Neural cell (in vitro differentiated cells): ENCODE measurements around the gene ZSWIM8. TPM values are rescaled to one million over a fixed set of nuclear protein-coding genes. Genes with fewer than 3 reads are reported as not detected.

Source experiments
- H2AFZ ChIP-seq: fragments of 200-600, 300-800 bp; sonication (generic), shearing (Covaris generic); 2 replicates; pipeline ENCODE4 v1.6.0; 2014; ENCODE audit warnings: low read depth, mild to moderate bottlenecking, antibody characterized with exemption, low read length, moderate library complexity
- H3F3A ChIP-seq: fragments of 200-600 bp; shearing (Covaris generic); 2 replicates; pipeline ENCODE4 v1.6.1; 2016; ENCODE audit warnings: mild to moderate bottlenecking, moderate library complexity, mixed read lengths, antibody characterized with exemption, low read length; ENCODE audit not compliant: insufficient read depth, poor library complexity, severe bottlenecking
- H3K27ac ChIP-seq: fragments of 200-600, 300-800 bp; sonication (generic), shearing (Covaris generic); 2 replicates; pipeline ENCODE4 v1.5.1; 2014; ENCODE audit warnings: mild to moderate bottlenecking, low read length, moderate library complexity
- H3K27me3 ChIP-seq: fragments of 300-800, 200-600 bp; sonication (generic), shearing (Covaris generic); 2 replicates; pipeline ENCODE4 v1.6.0; 2014; ENCODE audit warnings: mild to moderate bottlenecking, low read depth, low read length, moderate library complexity; ENCODE audit not compliant: insufficient read depth
- H3K36me3 ChIP-seq: fragments of 300-800, 200-600 bp; sonication (generic), shearing (Covaris generic); 2 replicates; pipeline ENCODE4 v1.5.1; 2014; ENCODE audit warnings: mild to moderate bottlenecking, antibody characterized with exemption, low read length, moderate library complexity; ENCODE audit not compliant: insufficient read depth
- H3K4me2 ChIP-seq: fragments of 300-800, 200-600 bp; sonication (generic), shearing (Covaris generic); 2 replicates; pipeline ENCODE4 v1.6.0; 2014; ENCODE audit warnings: mild to moderate bottlenecking, low read length
- H3K4me3 ChIP-seq: fragments of 300-800, 200-600 bp; sonication (generic), shearing (Covaris generic); 2 replicates; pipeline ENCODE4 v1.5.1; 2014; ENCODE audit warnings: mild to moderate bottlenecking, low read length, moderate library complexity
- H3K79me2 ChIP-seq: fragments of 200-600 bp; shearing (Covaris generic); replicated peaks from 2 replicates; pipeline ENCODE4 v1.6.0; 2014; ENCODE audit warnings: mild to moderate bottlenecking, low read length, moderate library complexity; ENCODE audit not compliant: insufficient read depth
- H3K9ac ChIP-seq: fragments of 300-800, 200-600 bp; sonication (generic), shearing (Covaris generic); 2 replicates; pipeline ENCODE4 v1.6.1; 2016; ENCODE audit warnings: mild to moderate bottlenecking, low read length, mixed read lengths
- H3K9me2 ChIP-seq: fragments of 200-600 bp; shearing (Covaris generic); 2 replicates; pipeline ENCODE4 v1.6.1; 2016; ENCODE audit warnings: mild to moderate bottlenecking, low read length, mixed read lengths; ENCODE audit not compliant: insufficient read depth
- H3K9me3 ChIP-seq: fragments of 200-600, 300-800 bp; sonication (generic), shearing (Covaris generic); 2 replicates; pipeline ENCODE4 v1.6.1; 2016; ENCODE audit warnings: mild to moderate bottlenecking, mixed run types, low read length, moderate library complexity, mixed read lengths
- H4K20me1 ChIP-seq: fragments of 200-600 bp; shearing (Covaris generic); 2 replicates; pipeline ENCODE4 v1.6.1; 2016; ENCODE audit warnings: mild to moderate bottlenecking, mixed run types; ENCODE audit not compliant: insufficient read depth
- CTCF ChIP-seq: fragments of 450-650 bp; IDR thresholded peaks from 2 replicates; pipeline ENCODE4 v1.5.1; 2014; ENCODE audit warnings: antibody characterized with exemption, mild to moderate bottlenecking, moderate library complexity; ENCODE audit not compliant: poor library complexity, severe bottlenecking
- EP300 ChIP-seq: fragments of 450-650 bp; conservative IDR thresholded peaks from 2 replicates; pipeline ENCODE4 v1.6.1; 2014; ENCODE audit warnings: antibody characterized with exemption, mild to moderate bottlenecking, moderate library complexity; ENCODE audit not compliant: poor library complexity, severe bottlenecking
- EZH2 ChIP-seq: fragments of 200-600, 300-800 bp; shearing (Covaris generic), sonication (generic); IDR thresholded peaks from 2 replicates; pipeline ENCODE4 v1.6.1; 2014; ENCODE audit warnings: antibody characterized with exemption, low read length, borderline replicate concordance, mild to moderate bottlenecking; ENCODE audit not compliant: insufficient read depth, poor library complexity, severe bottlenecking
- MXI1 ChIP-seq: fragments of 450-650 bp; conservative IDR thresholded peaks from 2 replicates; pipeline ENCODE4 v1.6.1; 2014; ENCODE audit warnings: antibody characterized with exemption, mild to moderate bottlenecking; ENCODE audit not compliant: poor library complexity, severe bottlenecking
- POLR2AphosphoS5 ChIP-seq: IDR thresholded peaks from 2 replicates; pipeline ENCODE4 v1.6.1; 2012
- RAD21 ChIP-seq: fragments of 450-650 bp; conservative IDR thresholded peaks from 2 replicates; pipeline ENCODE4 v1.6.1; 2014; ENCODE audit warnings: antibody characterized with exemption, mild to moderate bottlenecking, moderate library complexity
- REST ChIP-seq: IDR thresholded peaks from 2 replicates; pipeline ENCODE4 v1.6.1; 2012; ENCODE audit warnings: borderline replicate concordance
- SMC3 ChIP-seq: fragments of 450-650 bp; conservative IDR thresholded peaks from 2 replicates; pipeline ENCODE4 v1.6.1; 2014; ENCODE audit warnings: antibody characterized with exemption, mild to moderate bottlenecking, moderate library complexity; ENCODE audit not compliant: poor library complexity
- TAF1 ChIP-seq: IDR thresholded peaks from 2 replicates; pipeline ENCODE4 v1.6.1; 2012; ENCODE audit warnings: low read depth
- polyA plus RNA-seq: library from polyadenylated mRNA; depleted of rRNA; stranded (reverse); fragments of >200 nt; gene quantifications from 2 replicates; pipeline ENCODE4 v1.2.3, GENCODE V29; 2014

Gene ZSWIM8
- polyA plus RNA-seq, 1 donor from 2014 or later = 69.1 TPM

- Histone ChIP-seq H3K27ac (no peak overlapping the region), H3K9ac (no peak overlapping the region), H2AFZ (no peak overlapping the region), H3F3A (no peaks in the 10 kb centered on the region), H3K9me3 (no peaks in the 10 kb centered on the region), H3K9me2 (no peaks in the 10 kb centered on the region), H3K27me3 (no peaks in the 10 kb centered on the region), H3K36me3 (no peaks in the 10 kb centered on the region), H3K79me2 (no peaks in the 10 kb centered on the region), H3K4me3 (no peak overlapping the region), H4K20me1 (no peaks in the 10 kb centered on the region), H3K4me2 (no peak overlapping the region)
- TF ChIP-seq TAF1 = no peak
- no peak for TF ChIP-seq POLR2AphosphoS5
- TF ChIP-seq CTCF = no peak
- TF ChIP-seq EP300 = no peak
- no peak for TF ChIP-seq RAD21
- no peak for TF ChIP-seq SMC3
- TF ChIP-seq MXI1 = no peak
- no peak for TF ChIP-seq REST
- no peak for TF ChIP-seq EZH2
Observed at GRCh38 chr10:73841061-73841421, 55.6 kb downstream of the ZSWIM8 start.

- Histone ChIP-seq H2AFZ (no peak overlapping the region), H3K27ac (no peak overlapping the region), H3K27me3 (no peaks in the 10 kb centered on the region), H3K9ac (no peak overlapping the region), H3K9me3 (no peaks in the 10 kb centered on the region), H3K36me3 (no peaks in the 10 kb centered on the region), H3K79me2 (no peaks in the 10 kb centered on the region), H3F3A (no peaks in the 10 kb centered on the region), H3K4me3 (no peak overlapping the region), H3K9me2 (no peaks in the 10 kb centered on the region), H4K20me1 (no peaks in the 10 kb centered on the region), H3K4me2 (no peak overlapping the region)
- no peak for TF ChIP-seq EP300
- TF ChIP-seq POLR2AphosphoS5 = no peak
- TF ChIP-seq SMC3 = no peak
- no peak for TF ChIP-seq MXI1
- no peak for TF ChIP-seq CTCF
- no peak for TF ChIP-seq RAD21
- no peak for TF ChIP-seq TAF1
- no peak for TF ChIP-seq REST
- no peak for TF ChIP-seq EZH2
Observed at GRCh38 chr10:73841526-73842285, 56.3 kb downstream of the ZSWIM8 start.
